ENCODE measurements around the gene ARL3. TPM values are rescaled to one million over a fixed set of nuclear protein-coding genes. Genes with fewer than 3 reads are reported as not detected.
"Not testable (repeated sequence)": the region's sequence is repeated elsewhere in the genome, so short reads cannot be mapped to it uniquely, and the experiment has no call there.

Gene ARL3
- total and polyA plus RNA-seq, 10 donors, result 2.2 to 5.1 (median 4.0) TPM

- Histone ChIP-seq H3K4me1 (peaks cover 27 to 58% (median 44%) of the 10 kb centered on the region in 6 donors), H3K27me3 (replicated peaks in 1 of 7) (no peaks in the 10 kb centered on the region), H3K4me3 (peak overlapping the region in 7 of 8 donors; percentile 2 to 99 (median 95)), H3K27ac (peak overlapping the region in 7 of 8 donors; percentile 13 to 97 (median 89)), H3K9me3 (no peaks in the 10 kb centered on the region), H3K36me3 (peaks cover 0 to 5% (median 0%) of the 10 kb centered on the region in 6 donors)
- TF ChIP-seq POLR2A (IDR thresholded peaks at IDR 0.05), result no peak
- no peak for TF ChIP-seq POLR2AphosphoS5 (IDR thresholded peaks at IDR 0.05)
- TF ChIP-seq, protein P1, sequence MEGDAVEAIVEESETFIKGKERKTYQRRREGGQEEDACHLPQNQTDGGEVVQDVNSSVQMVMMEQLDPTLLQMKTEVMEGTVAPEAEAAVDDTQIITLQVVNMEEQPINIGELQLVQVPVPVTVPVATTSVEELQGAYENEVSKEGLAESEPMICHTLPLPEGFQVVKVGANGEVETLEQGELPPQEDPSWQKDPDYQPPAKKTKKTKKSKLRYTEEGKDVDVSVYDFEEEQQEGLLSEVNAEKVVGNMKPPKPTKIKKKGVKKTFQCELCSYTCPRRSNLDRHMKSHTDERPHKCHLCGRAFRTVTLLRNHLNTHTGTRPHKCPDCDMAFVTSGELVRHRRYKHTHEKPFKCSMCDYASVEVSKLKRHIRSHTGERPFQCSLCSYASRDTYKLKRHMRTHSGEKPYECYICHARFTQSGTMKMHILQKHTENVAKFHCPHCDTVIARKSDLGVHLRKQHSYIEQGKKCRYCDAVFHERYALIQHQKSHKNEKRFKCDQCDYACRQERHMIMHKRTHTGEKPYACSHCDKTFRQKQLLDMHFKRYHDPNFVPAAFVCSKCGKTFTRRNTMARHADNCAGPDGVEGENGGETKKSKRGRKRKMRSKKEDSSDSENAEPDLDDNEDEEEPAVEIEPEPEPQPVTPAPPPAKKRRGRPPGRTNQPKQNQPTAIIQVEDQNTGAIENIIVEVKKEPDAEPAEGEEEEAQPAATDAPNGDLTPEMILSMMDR (IDR thresholded peaks at IDR 0.05 in 8 of 11, conservative IDR thresholded peaks at IDR 0.05 in 3 of 11), result no peak
- 45 to 47% (median 47%) methylated on average over 7 of the region's 7 CpGs for WGBS, 5 donors
- DNase-seq, result no peak
- intact Hi-C loops (cut with DNase I; ENCODE audit: low total_unique reads), result no loop called here
Observed at GRCh38 chr10:102743078-102743587, 28.9 kb upstream of the ARL3 start.

GRCh38 chr10:102742313-102742712 is 28.1 kb upstream of the ARL3 start:
- DNase-seq; H3K9me3 ChIP-seq; H3K27me3 ChIP-seq (replicated peaks in 1 of 7); intact Hi-C loops (cut with DNase I; ENCODE audit: low total_unique reads); H3K36me3 ChIP-seq; H3K27ac ChIP-seq; H3K4me3 ChIP-seq: not testable (repeated sequence)
- WGBS, 5 donors, result 85 to 98% (median 93%) methylated on average over 5 of the region's 5 CpGs
- peaks cover 27 to 53% (median 44%) of the 10 kb centered on the region in 6 donors for H3K4me1 ChIP-seq

DNA sequence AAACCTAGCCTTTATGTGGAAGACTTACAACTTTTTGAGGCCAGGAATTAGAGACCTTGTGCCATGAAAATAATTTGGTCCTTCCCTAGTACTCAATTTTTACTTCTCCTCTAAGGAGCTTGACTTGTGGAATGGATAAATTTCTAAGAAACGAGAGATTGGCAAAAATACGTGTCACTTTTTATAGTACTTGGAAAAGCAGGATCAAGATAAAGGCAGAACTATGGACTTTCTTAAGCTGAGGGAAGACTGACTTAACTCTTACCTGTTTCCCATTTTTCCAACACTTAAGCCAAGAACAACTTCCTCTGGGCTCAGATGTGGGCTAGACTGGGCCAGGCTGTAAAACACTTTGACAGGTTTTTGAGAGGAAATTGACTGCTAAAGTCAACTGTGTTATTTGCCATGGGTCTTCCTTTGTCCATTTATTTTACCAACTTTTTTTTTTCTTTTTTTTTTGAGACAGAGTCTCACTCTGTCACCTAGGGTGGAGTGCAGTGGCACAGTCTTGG is 27.6 kb upstream of the ARL3 start:
- TF ChIP-seq POLR2A (IDR thresholded peaks at IDR 0.05) (no peak), POLR2AphosphoS5 (IDR thresholded peaks at IDR 0.05) (no peak)
- TF ChIP-seq, protein P1 (IDR thresholded peaks at IDR 0.05 in 8 of 11, conservative IDR thresholded peaks at IDR 0.05 in 3 of 11), result no peak
- Histone ChIP-seq H3K27ac (no peak overlapping the region), H3K27me3 (replicated peaks in 1 of 7) (no peaks in the 10 kb centered on the region), H3K36me3 (peaks cover 0 to 14% (median 0%) of the 10 kb centered on the region in 6 donors), H3K4me3 (no peak overlapping the region), H3K4me1 (peaks cover 26 to 48% (median 40%) of the 10 kb centered on the region in 6 donors), H3K9me3 (no peaks in the 10 kb centered on the region)
- WGBS, 5 donors, result 94 to 99% (median 96%) methylated on average over 2 of the region's 2 CpGs
- intact Hi-C loops (cut with DNase I; ENCODE audit: low total_unique reads), result no loop called here
- DNase-seq, result no peak

- Histone ChIP-seq H3K27ac (no peak overlapping the region), H3K36me3 (peaks cover 0 to 19% (median 0%) of the 10 kb centered on the region in 6 donors), H3K4me3 (no peak overlapping the region), H3K9me3 (no peaks in the 10 kb centered on the region), H3K27me3 (replicated peaks in 1 of 7) (no peaks in the 10 kb centered on the region), H3K4me1 (peaks cover 11 to 32% (median 26%) of the 10 kb centered on the region in 6 donors)
- intact Hi-C loops (cut with DNase I; ENCODE audit: low total_unique reads), result no loop called here
- 76 to 88% (median 80%) methylated on average over 2 of the region's 2 CpGs for WGBS, 5 donors
- DNase-seq, result no peak
- no peak for TF ChIP-seq POLR2A (IDR thresholded peaks at IDR 0.05)
Observed at GRCh38 chr10:102740229-102740628, 26.0 kb upstream of the ARL3 start.

DNA sequence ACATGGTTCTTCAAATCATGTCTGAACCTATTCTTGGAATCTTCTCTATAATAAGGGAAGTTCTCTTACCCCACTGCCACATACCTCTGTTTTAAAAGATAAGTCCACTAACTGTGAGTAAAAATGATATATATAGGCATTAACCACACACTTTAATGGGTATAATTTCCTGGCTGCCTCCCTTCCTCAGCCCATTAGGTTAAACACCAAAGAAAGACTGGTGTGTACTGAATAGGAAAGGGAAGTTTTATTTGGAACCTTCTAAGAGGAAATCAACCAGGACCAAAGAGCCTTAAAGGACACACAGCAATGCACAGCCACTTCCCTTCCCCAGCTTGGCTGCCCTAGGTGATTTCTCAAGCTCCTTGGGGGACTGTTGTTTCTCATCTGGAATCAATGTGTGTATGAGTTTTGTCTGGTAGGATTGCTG is 24.5 kb upstream of the ARL3 start:
- intact Hi-C loops (cut with DNase I; ENCODE audit: low total_unique reads), result no loop called here
- H3K9me3 ChIP-seq, result no peaks in the 10 kb centered on the region
- peaks cover 4 to 21% (median 16%) of the 10 kb centered on the region in 6 donors for H3K4me1 ChIP-seq
- peak overlapping the region in 3 of 8 donors; percentile 11 to 26 (median 19) for H3K27ac ChIP-seq
- H3K27me3 ChIP-seq (replicated peaks in 1 of 7), result no peaks in the 10 kb centered on the region
- DNase-seq, result no peak
- H3K36me3 ChIP-seq, result peaks cover 0 to 27% (median 0%) of the 10 kb centered on the region in 6 donors
- no peak overlapping the region for H3K4me3 ChIP-seq
- TF ChIP-seq, protein P1 (IDR thresholded peaks at IDR 0.05 in 8 of 11, conservative IDR thresholded peaks at IDR 0.05 in 3 of 11), result no peak
- TF ChIP-seq POLR2AphosphoS5 (IDR thresholded peaks at IDR 0.05) (no peak), POLR2A (IDR thresholded peaks at IDR 0.05) (no peak)
